AG10803 (cell line): Measurements from ENCODE around the gene SAT1.

Source experiments
- DNase-seq: peaks from one replicate; pipeline ENCODE4 v3.0.0; 2010; ENCODE audit warnings: low read depth
- H3K4me3 ChIP-seq: 2 replicates; pipeline ENCODE4 v1.5.1; 2011; ENCODE audit warnings: mild to moderate bottlenecking, low read length, control low read depth
- CTCF ChIP-seq: conservative IDR thresholded peaks from 2 replicates; pipeline ENCODE4 v1.5.1; 2011; ENCODE audit warnings: mild to moderate bottlenecking, low read length, control low read depth, inconsistent platforms

Gene SAT1

GRCh38 chrX:23787745-23788118, 4.8 kb downstream of the SAT1 start:
- no peak for DNase-seq
- TF ChIP-seq CTCF, result no peak
- no peak overlapping the region for H3K4me3 ChIP-seq

- no peak for TF ChIP-seq CTCF
- no peak overlapping the region for H3K4me3 ChIP-seq
- DNase-seq, result no peak
Measured at GRCh38 chrX:23788521-23788920, 5.5 kb downstream of the SAT1 start.

GRCh38 chrX:23788946-23789345, 6.0 kb downstream of the SAT1 start:
- no peak for TF ChIP-seq CTCF
- no peak overlapping the region for H3K4me3 ChIP-seq
- DNase-seq, result no peak

- no peak for DNase-seq
- no peak for TF ChIP-seq CTCF
- H3K4me3 ChIP-seq, result no peak overlapping the region
Measured at GRCh38 chrX:23789386-23790154, 6.6 kb downstream of the SAT1 start.

- no peak for TF ChIP-seq CTCF
- no peak for DNase-seq
- H3K4me3 ChIP-seq, result no peak overlapping the region
Measured at GRCh38 chrX:23790155-23790497, 7.2 kb downstream of the SAT1 start.

GRCh38 chrX:23792861-23793553, 10.0 kb downstream of the SAT1 start:
- DNase-seq, result no peak
- no peak overlapping the region for H3K4me3 ChIP-seq
- TF ChIP-seq CTCF, result no peak

GRCh38 chrX:23795221-23795620, 12.2 kb downstream of the SAT1 start:
- DNase-seq, result no peak
- TF ChIP-seq CTCF, result no peak
- no peak overlapping the region for H3K4me3 ChIP-seq
